IPS-20b (cell line): Measurements from ENCODE around the gene NR3C1.

Experiments used
- H3K27ac ChIP-seq: one replicate; pipeline ENCODE4 v1.5.1; 2013; ENCODE audit warnings: low read length
- H3K27me3 ChIP-seq: 2 replicates; pipeline ENCODE4 v1.6.1; 2013; ENCODE audit warnings: mild to moderate bottlenecking, low read length, inconsistent platforms; ENCODE audit not compliant: insufficient read depth
- H3K36me3 ChIP-seq: 2 replicates; pipeline ENCODE4 v1.6.1; 2013; ENCODE audit warnings: low read depth, mild to moderate bottlenecking, inconsistent platforms, low read length, moderate library complexity; ENCODE audit not compliant: insufficient read depth
- H3K4me1 ChIP-seq: 2 replicates; pipeline ENCODE4 v1.6.1; 2013; ENCODE audit warnings: mild to moderate bottlenecking, control low read depth, inconsistent platforms, low read length, moderate library complexity; ENCODE audit not compliant: insufficient read depth
- H3K4me3 ChIP-seq: 2 replicates; pipeline ENCODE4 v1.5.1; 2013; ENCODE audit warnings: mild to moderate bottlenecking, low read length, inconsistent platforms
- H3K9ac ChIP-seq: 2 replicates; pipeline ENCODE4 v1.6.1; 2013; ENCODE audit warnings: low read depth, mild to moderate bottlenecking, inconsistent platforms, low read length, moderate library complexity
- H3K9me3 ChIP-seq: 2 replicates; pipeline ENCODE4 v1.6.1; 2013; ENCODE audit warnings: mild to moderate bottlenecking, low read depth, low read length, inconsistent platforms; ENCODE audit not compliant: insufficient read depth

Gene NR3C1

DNA sequence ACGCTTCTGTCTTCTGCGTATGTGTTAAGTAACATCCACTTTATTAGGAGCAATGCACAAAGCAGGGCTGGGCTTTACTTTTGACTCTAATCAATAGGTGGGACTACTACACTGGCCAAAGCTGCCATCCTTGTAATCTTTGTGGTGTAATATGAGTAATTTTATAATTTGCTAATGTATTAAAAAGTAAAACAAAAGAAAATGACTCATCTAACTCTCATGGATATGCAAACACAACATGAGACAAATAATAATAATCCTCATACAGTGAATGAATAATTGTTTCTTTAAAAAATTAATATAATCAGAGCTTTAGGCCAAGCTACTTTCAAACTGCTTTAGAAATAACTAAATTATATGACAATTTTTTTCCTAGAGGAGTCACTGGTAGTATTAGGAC is 90.7 kb downstream of the NR3C1 start:
- Histone ChIP-seq H3K9me3 (no peaks in the 10 kb centered on the region), H3K9ac (no peak overlapping the region), H3K27me3 (no peaks in the 10 kb centered on the region), H3K4me1 (no peaks in the 10 kb centered on the region), H3K27ac (no peak overlapping the region), H3K36me3 (no peaks in the 10 kb centered on the region), H3K4me3 (no peak overlapping the region)

DNA sequence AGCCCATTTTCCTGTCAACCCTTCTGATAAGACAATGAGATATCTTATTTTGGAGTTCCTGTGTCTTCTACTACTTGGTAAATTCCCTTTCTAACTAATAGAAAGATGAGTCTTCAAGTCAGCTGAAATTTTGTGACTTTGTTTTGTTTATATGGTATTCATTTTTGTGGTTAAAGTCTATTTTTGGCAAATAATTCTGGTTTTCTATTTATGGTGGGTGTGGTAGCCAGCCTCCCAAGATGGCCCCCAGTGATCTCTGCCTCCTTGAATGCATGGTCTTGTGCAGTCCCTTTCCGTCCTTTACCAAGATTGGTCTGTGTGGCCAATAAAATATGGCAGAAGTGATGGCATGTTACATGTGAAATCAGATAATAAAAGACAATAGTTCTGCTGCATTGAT is 91.5 kb downstream of the NR3C1 start:
- no peaks in the 10 kb centered on the region for H3K4me1 ChIP-seq
- no peak overlapping the region for H3K9ac ChIP-seq
- no peak overlapping the region for H3K4me3 ChIP-seq
- no peaks in the 10 kb centered on the region for H3K9me3 ChIP-seq
- H3K36me3 ChIP-seq, result no peaks in the 10 kb centered on the region
- no peak overlapping the region for H3K27ac ChIP-seq
- H3K27me3 ChIP-seq, result no peaks in the 10 kb centered on the region

GRCh38 chr5:143311428-143311827 is 92.1 kb downstream of the NR3C1 start:
- no peak overlapping the region for H3K27ac ChIP-seq

GRCh38 chr5:143309661-143310431 is 93.6 kb downstream of the NR3C1 start:
- Histone ChIP-seq H3K27me3 (no peaks in the 10 kb centered on the region), H3K4me1 (no peaks in the 10 kb centered on the region), H3K27ac (no peak overlapping the region), H3K4me3 (no peak overlapping the region), H3K9ac (no peak overlapping the region), H3K9me3 (no peaks in the 10 kb centered on the region), H3K36me3 (no peaks in the 10 kb centered on the region)

More at GRCh38 chr5:143311428-143311827, 92.1 kb downstream of the NR3C1 start:
- H3K27me3 ChIP-seq, result no peaks in the 10 kb centered on the region
- no peak overlapping the region for H3K4me3 ChIP-seq
- no peaks in the 10 kb centered on the region for H3K9me3 ChIP-seq
- no peaks in the 10 kb centered on the region for H3K4me1 ChIP-seq
- no peak overlapping the region for H3K9ac ChIP-seq
- no peaks in the 10 kb centered on the region for H3K36me3 ChIP-seq

GRCh38 chr5:143308731-143309130 is 94.8 kb downstream of the NR3C1 start:
- no peaks in the 10 kb centered on the region for H3K4me1 ChIP-seq
- no peaks in the 10 kb centered on the region for H3K9me3 ChIP-seq
- no peak overlapping the region for H3K9ac ChIP-seq
- H3K4me3 ChIP-seq, result no peak overlapping the region
- H3K27me3 ChIP-seq, result no peaks in the 10 kb centered on the region
- no peaks in the 10 kb centered on the region for H3K36me3 ChIP-seq
- no peak overlapping the region for H3K27ac ChIP-seq

GRCh38 chr5:143306040-143306439 is 97.4 kb downstream of the NR3C1 start:
- no peaks in the 10 kb centered on the region for H3K4me1 ChIP-seq
- H3K27me3 ChIP-seq, result no peaks in the 10 kb centered on the region
- H3K36me3 ChIP-seq, result no peaks in the 10 kb centered on the region
- H3K4me3 ChIP-seq, result no peak overlapping the region
- H3K27ac ChIP-seq, result no peak overlapping the region
- no peak overlapping the region for H3K9ac ChIP-seq
- no peaks in the 10 kb centered on the region for H3K9me3 ChIP-seq

DNA sequence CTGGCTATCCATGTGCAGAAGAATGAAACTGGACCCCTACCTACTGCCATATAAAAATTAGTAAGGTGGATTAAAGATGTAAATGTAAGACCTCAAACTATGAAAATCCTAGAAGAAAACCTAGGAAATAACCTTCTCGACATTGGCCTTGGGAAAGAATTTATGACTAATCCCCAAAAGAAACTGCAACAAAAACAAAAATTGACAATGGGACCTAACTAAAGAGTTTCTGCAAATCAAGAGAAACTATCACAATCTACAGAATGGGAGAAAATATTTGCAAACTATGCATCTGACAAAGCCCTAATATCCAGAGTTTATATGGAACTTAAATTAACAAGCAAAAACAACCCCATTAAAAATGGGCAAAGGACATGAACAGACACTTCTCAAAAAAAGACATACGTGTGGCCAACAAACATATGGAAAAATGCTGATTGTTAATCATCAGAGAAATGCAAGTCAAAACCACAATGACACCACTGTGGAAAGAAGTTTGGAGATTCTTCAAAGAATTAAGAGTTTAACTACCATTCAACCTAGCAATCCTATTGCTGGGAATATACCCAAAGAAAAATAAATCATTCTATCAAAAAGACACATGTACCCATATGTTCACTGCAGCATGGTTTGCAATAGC is 98.5 kb downstream of the NR3C1 start:
- H3K27me3 ChIP-seq, result no peaks in the 10 kb centered on the region
- no peaks in the 10 kb centered on the region for H3K4me1 ChIP-seq
- no peaks in the 10 kb centered on the region for H3K36me3 ChIP-seq
- no peak overlapping the region for H3K9ac ChIP-seq
- H3K27ac ChIP-seq, result no peak overlapping the region
- no peak overlapping the region for H3K4me3 ChIP-seq
- no peaks in the 10 kb centered on the region for H3K9me3 ChIP-seq

DNA sequence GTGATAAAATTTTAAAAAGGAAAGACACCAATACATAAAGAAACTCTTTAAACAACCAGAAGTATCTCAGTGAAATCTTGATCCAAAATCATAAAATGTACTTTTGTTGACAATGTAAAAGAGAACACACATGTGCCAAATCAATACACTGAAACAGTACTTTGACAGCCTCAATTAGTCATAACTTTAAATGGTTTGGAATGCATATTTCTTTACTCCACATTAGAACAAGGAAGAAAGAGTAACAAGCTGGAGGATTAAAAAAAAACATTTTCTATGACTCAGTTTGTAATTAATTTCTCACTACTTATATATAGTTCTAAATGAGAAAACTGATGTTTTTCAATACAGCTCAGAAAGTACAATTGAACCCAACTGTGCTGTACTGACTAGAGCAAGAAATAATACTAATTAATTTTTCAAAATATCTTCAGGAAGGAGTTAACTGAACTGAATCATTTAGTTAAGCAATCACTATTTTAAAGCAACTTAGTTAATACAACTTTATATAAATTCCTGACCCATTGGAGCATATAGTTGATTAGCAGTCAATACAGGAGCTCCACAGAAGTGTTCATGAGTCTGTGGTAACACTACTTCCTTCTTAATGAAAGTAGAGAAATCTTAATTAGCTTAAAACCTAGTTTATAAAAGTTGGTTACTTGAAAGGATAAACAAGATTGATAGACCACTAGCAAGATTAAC is 101.0 kb downstream of the NR3C1 start:
- Histone ChIP-seq H3K4me1 (no peaks in the 10 kb centered on the region), H3K9me3 (no peaks in the 10 kb centered on the region), H3K9ac (no peak overlapping the region), H3K4me3 (no peak overlapping the region), H3K27me3 (no peaks in the 10 kb centered on the region), H3K36me3 (no peaks in the 10 kb centered on the region), H3K27ac (no peak overlapping the region)

GRCh38 chr5:143297756-143298155 is 105.7 kb downstream of the NR3C1 start:
- no peak overlapping the region for H3K4me3 ChIP-seq
- H3K9ac ChIP-seq, result no peak overlapping the region
- no peaks in the 10 kb centered on the region for H3K4me1 ChIP-seq
- H3K27me3 ChIP-seq, result no peaks in the 10 kb centered on the region
- no peaks in the 10 kb centered on the region for H3K9me3 ChIP-seq
- no peak overlapping the region for H3K27ac ChIP-seq
- H3K36me3 ChIP-seq, result no peaks in the 10 kb centered on the region

DNA sequence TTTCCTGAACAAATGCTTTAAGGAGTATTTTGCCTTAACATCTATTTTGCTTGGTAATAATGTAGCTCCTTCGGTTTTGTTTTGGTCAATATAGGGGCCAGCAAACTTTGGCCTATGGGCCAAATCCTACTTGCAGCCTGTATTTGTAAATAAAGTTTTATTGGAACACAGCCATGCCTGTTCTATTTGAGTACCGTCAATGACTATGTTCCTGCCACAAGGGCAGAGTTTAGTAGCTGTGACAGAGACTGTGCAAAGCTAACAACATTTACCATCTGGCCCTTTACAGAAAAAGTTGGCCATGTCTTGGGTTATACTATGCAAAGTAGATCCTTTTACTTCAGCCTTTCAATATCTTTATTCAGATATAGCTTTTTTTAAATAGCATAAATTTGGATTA is 113.4 kb downstream of the NR3C1 start:
- Histone ChIP-seq H3K4me1 (no peaks in the 10 kb centered on the region), H3K4me3 (no peak overlapping the region), H3K27ac (no peak overlapping the region), H3K9me3 (no peaks in the 10 kb centered on the region), H3K27me3 (no peaks in the 10 kb centered on the region), H3K36me3 (no peaks in the 10 kb centered on the region), H3K9ac (no peak overlapping the region)

DNA sequence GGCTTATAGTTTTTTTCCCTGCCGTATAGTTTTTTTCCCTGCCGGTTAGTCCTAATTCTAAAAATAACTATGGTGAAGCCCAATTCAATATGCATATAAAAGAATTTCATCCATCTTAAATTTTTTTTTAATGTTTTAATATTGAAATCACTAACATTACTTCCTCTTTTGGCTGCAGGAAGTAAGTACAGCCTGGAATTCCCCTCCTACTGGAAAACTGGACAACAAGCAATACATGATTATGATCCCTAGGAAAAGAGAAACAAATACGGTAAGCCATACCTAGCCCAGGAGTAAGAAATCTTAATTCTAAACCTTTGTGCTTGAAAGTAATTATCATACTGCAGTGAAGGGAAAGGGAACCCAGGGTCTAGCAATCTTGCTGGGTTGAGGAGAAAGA is 119.0 kb downstream of the NR3C1 start:
- no peak overlapping the region for H3K4me3 ChIP-seq
- no peaks in the 10 kb centered on the region for H3K36me3 ChIP-seq
- no peak overlapping the region for H3K9ac ChIP-seq
- H3K4me1 ChIP-seq, result peaks cover 6% of the 10 kb centered on the region; the same call in 1 of the 2 replicates
- no peaks in the 10 kb centered on the region for H3K27me3 ChIP-seq
- no peak overlapping the region for H3K27ac ChIP-seq
- no peaks in the 10 kb centered on the region for H3K9me3 ChIP-seq

DNA sequence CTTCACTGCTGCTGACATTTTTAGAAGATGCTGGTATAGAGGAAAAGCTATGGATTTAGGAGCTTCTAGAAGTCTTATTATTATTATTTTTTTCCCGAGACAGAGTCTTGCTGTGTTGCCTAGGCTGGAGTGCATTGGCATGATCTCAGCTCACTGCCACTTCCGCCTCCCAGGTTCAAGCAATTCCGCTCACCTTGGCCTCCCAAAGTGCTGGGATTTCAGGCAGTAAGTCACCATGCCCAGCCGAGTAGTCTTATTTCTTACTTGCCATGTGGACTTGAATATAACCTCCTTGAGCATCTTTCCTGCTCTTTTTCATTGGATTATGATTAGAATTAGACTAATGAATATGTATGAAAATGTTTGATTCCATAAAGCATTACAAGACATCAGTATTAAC is 119.5 kb downstream of the NR3C1 start:
- no peak overlapping the region for H3K9ac ChIP-seq
- H3K36me3 ChIP-seq, result no peaks in the 10 kb centered on the region
- H3K4me1 ChIP-seq, result peaks cover 11% of the 10 kb centered on the region
- H3K9me3 ChIP-seq, result no peaks in the 10 kb centered on the region
- no peak overlapping the region for H3K27ac ChIP-seq
- no peaks in the 10 kb centered on the region for H3K27me3 ChIP-seq
- no peak overlapping the region for H3K4me3 ChIP-seq
